ENCODE data around the gene PKP1.

Gene PKP1

DNA sequence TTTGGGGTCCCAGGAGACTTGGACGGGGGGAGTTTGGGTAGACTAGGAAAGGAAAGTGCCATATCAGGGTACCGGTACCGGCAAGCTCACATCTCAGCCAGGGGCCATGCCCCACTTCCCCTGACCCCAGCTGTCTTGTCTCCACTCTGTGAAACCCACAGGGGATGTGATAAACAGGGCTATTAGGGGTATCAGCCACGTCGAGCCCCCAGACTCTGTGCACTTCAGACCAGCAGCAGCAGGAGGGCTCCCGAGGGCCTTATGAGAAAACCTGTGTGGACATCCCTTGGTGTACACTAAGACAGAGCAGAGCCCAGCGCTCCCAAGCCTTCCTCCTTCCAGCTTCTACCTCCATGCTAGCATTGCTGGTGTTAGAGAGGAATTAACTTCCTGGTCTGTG lies 47.9 kb downstream of the PKP1 start:
- Histone ChIP-seq H3K27ac (ENCODE audit: extremely low read depth, low read depth, low read length) (no peak overlapping the region), H3K36me3 (ENCODE audit: control insufficient read depth in 2 of 2, insufficient read depth in 1 of 2, low read length in 2 of 2) (no peaks in the 10 kb centered on the region), H3K4me3 (ENCODE audit: low read depth, low read length) (no peak overlapping the region), H3K4me1 (ENCODE audit: control insufficient read depth, insufficient read depth, low read length) (no peaks in the 10 kb centered on the region), H3K9me3 (ENCODE audit: control insufficient read depth, insufficient read depth, low read depth, low read length) (no peaks in the 10 kb centered on the region)
- POLR2A ChIA-PET: no interaction called here
- CTCF ChIA-PET: interaction anchor here (1.1 kb wide), 1 partner anchor 43 kb away, joined by 3 read pairs; no protein-coding TSS in a partner anchor
- no peak for TF ChIP-seq ZNF114 (tag by site-specific recombination; IDR thresholded peaks at IDR 0.05)
- no peak for TF ChIP-seq ZNF555 (tag by site-specific recombination; conservative IDR thresholded peaks at IDR 0.05)
- TF ChIP-seq ZNF529 (tag by site-specific recombination; IDR thresholded peaks at IDR 0.05; ENCODE audit: insufficient replicate concordance): no peak

DNA sequence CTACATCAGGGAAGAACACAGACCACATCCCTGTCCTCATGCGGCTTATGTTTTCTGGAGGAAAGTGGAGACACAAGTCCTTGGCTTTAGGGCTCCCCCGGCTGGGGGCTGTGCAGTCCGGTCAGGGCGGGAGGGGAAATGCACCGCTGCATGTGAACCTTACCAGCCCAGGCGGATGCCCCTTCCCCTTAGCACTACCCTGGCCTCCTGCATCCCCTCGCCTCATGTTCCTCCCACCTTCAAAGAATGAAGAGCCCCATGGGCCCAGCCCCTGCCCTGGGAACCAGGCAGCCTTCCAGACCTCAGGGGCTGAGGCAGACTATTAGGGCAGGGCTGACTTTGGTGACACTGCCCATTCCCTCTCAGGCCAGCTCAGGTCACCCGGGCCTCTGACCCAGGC lies 48.7 kb downstream of the PKP1 start:
- ChIA-PET CTCF (interaction anchor here (2.8 kb wide), 1 partner anchor 14 kb away, joined by 10 read pairs; no protein-coding TSS in a partner anchor), POLR2A (no interaction called here)
- TF ChIP-seq ZBTB7A (tag by site-specific recombination; IDR thresholded peaks at IDR 0.05; ENCODE audit: low read depth) (no peak), ZNF843 (tag by site-specific recombination; IDR thresholded peaks at IDR 0.05) (no peak), ZNF146 (tag by site-specific recombination; IDR thresholded peaks at IDR 0.05) (no peak), ZNF211 (tag by site-specific recombination; IDR thresholded peaks at IDR 0.05; ENCODE audit: low read depth) (no peak), ZXDB (tag by site-specific recombination; IDR thresholded peaks at IDR 0.05) (no peak), ZNF169 (tag by site-specific recombination; IDR thresholded peaks at IDR 0.05) (no peak), ZNF121 (tag by site-specific recombination; IDR thresholded peaks at IDR 0.05) (no peak), SCRT1 (tag by site-specific recombination; IDR thresholded peaks at IDR 0.05; ENCODE audit: borderline replicate concordance) (no peak), SP3 (tag by site-specific recombination; IDR thresholded peaks at IDR 0.05) (no peak), ZNF391 (tag by site-specific recombination; IDR thresholded peaks at IDR 0.05; ENCODE audit: borderline replicate concordance, low read depth) (no peak), ZNF133 (tag by site-specific recombination; IDR thresholded peaks at IDR 0.05) (no peak), ZNF350 (tag by site-specific recombination; IDR thresholded peaks at IDR 0.05) (no peak), ZNF560 (tag by site-specific recombination; IDR thresholded peaks at IDR 0.05; ENCODE audit: borderline replicate concordance) (no peak), ZNF292 (tag by site-specific recombination; IDR thresholded peaks at IDR 0.05; ENCODE audit: borderline replicate concordance, low read depth) (no peak), ZNF138 (tag by site-specific recombination; IDR thresholded peaks at IDR 0.05; ENCODE audit: borderline replicate concordance) (no peak), ZNF23 (tag by site-specific recombination; IDR thresholded peaks at IDR 0.05; ENCODE audit: borderline replicate concordance) (no peak)
- TF ChIP-seq, protein P1, sequence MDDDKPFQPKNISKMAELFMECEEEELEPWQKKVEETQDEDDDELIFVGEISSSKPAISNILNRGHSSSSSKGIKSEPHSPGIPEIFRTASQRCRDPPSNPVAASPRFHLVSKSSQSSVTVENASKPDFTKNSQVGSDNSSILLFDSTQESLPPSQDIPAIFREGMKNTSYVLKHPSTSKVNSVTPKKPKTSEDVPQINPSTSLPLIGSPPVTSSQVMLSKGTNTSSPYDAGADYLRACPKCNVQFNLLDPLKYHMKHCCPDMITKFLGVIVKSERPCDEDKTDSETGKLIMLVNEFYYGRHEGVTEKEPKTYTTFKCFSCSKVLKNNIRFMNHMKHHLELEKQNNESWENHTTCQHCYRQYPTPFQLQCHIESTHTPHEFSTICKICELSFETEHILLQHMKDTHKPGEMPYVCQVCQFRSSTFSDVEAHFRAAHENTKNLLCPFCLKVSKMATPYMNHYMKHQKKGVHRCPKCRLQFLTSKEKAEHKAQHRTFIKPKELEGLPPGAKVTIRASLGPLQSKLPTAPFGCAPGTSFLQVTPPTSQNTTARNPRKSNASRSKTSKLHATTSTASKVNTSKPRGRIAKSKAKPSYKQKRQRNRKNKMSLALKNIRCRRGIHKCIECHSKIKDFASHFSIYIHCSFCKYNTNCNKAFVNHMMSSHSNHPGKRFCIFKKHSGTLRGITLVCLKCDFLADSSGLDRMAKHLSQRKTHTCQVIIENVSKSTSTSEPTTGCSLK (tag by site-specific recombination; IDR thresholded peaks at IDR 0.05): no peak
- TF ChIP-seq, protein P2, sequence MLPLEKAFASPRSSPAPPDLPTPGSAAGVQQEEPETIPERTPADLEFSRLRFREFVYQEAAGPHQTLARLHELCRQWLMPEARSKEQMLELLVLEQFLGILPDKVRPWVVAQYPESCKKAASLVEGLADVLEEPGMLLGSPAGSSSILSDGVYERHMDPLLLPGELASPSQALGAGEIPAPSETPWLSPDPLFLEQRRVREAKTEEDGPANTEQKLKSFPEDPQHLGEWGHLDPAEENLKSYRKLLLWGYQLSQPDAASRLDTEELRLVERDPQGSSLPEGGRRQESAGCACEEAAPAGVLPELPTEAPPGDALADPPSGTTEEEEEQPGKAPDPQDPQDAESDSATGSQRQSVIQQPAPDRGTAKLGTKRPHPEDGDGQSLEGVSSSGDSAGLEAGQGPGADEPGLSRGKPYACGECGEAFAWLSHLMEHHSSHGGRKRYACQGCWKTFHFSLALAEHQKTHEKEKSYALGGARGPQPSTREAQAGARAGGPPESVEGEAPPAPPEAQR (tag by site-specific recombination; IDR thresholded peaks at IDR 0.05): no peak
- Histone ChIP-seq H3K27ac (ENCODE audit: extremely low read depth, low read depth, low read length) (no peak overlapping the region), H3K4me1 (ENCODE audit: control insufficient read depth, insufficient read depth, low read length) (no peaks in the 10 kb centered on the region), H3K4me3 (ENCODE audit: low read depth, low read length) (no peak overlapping the region), H3K36me3 (ENCODE audit: control insufficient read depth in 2 of 2, insufficient read depth in 1 of 2, low read length in 2 of 2) (no peaks in the 10 kb centered on the region), H3K9me3 (ENCODE audit: control insufficient read depth, insufficient read depth, low read depth, low read length) (no peaks in the 10 kb centered on the region)

Measured in HEK293 (cell line).